T-cell (primary cell): ENCODE data around the gene FCN1. TPM values are rescaled to one million over a fixed set of nuclear protein-coding genes. Genes with fewer than 3 reads are reported as not detected.

Experiments used
- ATAC-seq, 4 experiments: fragments of 200-7000 bp in 3 of 4; fragments of 150-1000 bp in 1 of 4; cut with Tn5 transposase; replicated peaks in 1 of 4; 1 replicate in 3 of 4; 2 replicates in 1 of 4; pipeline ENCODE4 v1.10.0; 2021; ENCODE audit warnings: moderate library complexity in 3 of 4, mild to moderate bottlenecking in 2 of 4, moderate number of reproducible peaks in 1 of 4
- CTCF ChIA-PET, 2 donors: fragments of 300-600 bp; sonication (Branson Sonifier 250); formaldehyde crosslinking; loops; one replicate each; lab custom pipeline; 2022; ENCODE audit warnings: antibody characterized with exemption in 2 of 2; lab: Charles Lee
- POLR2A ChIA-PET, 2 donors: fragments of 300-600 bp; sonication (Branson Sonifier 250); formaldehyde crosslinking; loops; one replicate each; lab custom pipeline; 2022; ENCODE audit warnings: antibody characterized with exemption in 2 of 2; lab: Charles Lee
- DNase-seq, 35 experiments: peaks; one replicate each; pipeline versions ENCODE4 v3.0.0 to v3.0.0-alpha.2; 2013 to 2023
- H3K27ac ChIP-seq: one replicate; pipeline ENCODE4 v1.5.1; 2013; ENCODE audit warnings: low read length
- H3K27me3 ChIP-seq, 2 experiments: replicated peaks in 1 of 2; 1 replicate in 1 of 2; 2 replicates in 1 of 2; pipeline versions ENCODE4 v1.6.1 to v1.7.0; 2013; ENCODE audit warnings: low read length in 1 of 2, mixed read lengths in 1 of 2; ENCODE audit not compliant: control insufficient read depth in 2 of 2, insufficient read depth in 2 of 2; ENCODE audit errors: extremely low read depth in 1 of 2
- H3K36me3 ChIP-seq, 2 donors: 1 replicate in 1 of 2; 2 replicates in 1 of 2; pipeline versions ENCODE4 v1.6.1 to v1.7.0; 2013; ENCODE audit warnings: low read length in 1 of 2; ENCODE audit not compliant: control insufficient read depth in 2 of 2, insufficient read depth in 1 of 2; ENCODE audit errors: extremely low read depth in 1 of 2
- H3K4me1 ChIP-seq, 2 experiments: 1 replicate in 1 of 2; 2 replicates in 1 of 2; pipeline versions ENCODE4 v1.6.1 to v1.7.0; 2013; ENCODE audit warnings: low read length in 2 of 2, mixed read lengths in 1 of 2; ENCODE audit not compliant: insufficient read depth in 2 of 2, control insufficient read depth in 1 of 2; ENCODE audit errors: extremely low read depth in 1 of 2
- H3K4me3 ChIP-seq, 2 donors: 1 replicate in 1 of 2; 2 replicates in 1 of 2; pipeline versions ENCODE4 v1.5.1 to v1.7.0; 2013; ENCODE audit warnings: mild to moderate bottlenecking in 2 of 2, low read length in 1 of 2, moderate library complexity in 1 of 2; ENCODE audit not compliant: control insufficient read depth in 1 of 2; ENCODE audit errors: extremely low read depth in 1 of 2
- H3K9me3 ChIP-seq: 2 replicates; pipeline ENCODE4 v1.7.0; 2013
- H3K27ac Mint-ChIP-seq, 2 donors: one replicate each; pipeline ENCODE4 v1.8.0; 2020 to 2021; ENCODE audit warnings: mild to moderate bottlenecking in 2 of 2, mixed read lengths in 2 of 2
- H3K27me3 Mint-ChIP-seq, 2 donors: one replicate each; pipeline ENCODE4 v1.8.0; 2021 to 2022; ENCODE audit warnings: mixed read lengths in 2 of 2
- H3K36me3 Mint-ChIP-seq: one replicate; pipeline ENCODE4 v1.8.0; 2021; ENCODE audit warnings: mixed read lengths
- H3K4me1 Mint-ChIP-seq, 3 donors: one replicate each; pipeline ENCODE4 v1.8.0; 2020 to 2022; ENCODE audit warnings: mixed read lengths in 3 of 3, mild to moderate bottlenecking in 1 of 3
- H3K4me3 Mint-ChIP-seq, 3 donors: one replicate each; pipeline ENCODE4 v1.8.0; 2020 to 2022; ENCODE audit warnings: mild to moderate bottlenecking in 3 of 3, mixed read lengths in 3 of 3, moderate library complexity in 3 of 3
- H3K9me3 Mint-ChIP-seq, 3 donors: one replicate each; pipeline ENCODE4 v1.8.0; 2020 to 2022; ENCODE audit warnings: mixed read lengths in 3 of 3
- WGBS: methylation state at CpG from one replicate; pipeline ENCODE4 v1.1.5; 2013; ENCODE audit warnings: missing lambda C conversion rate; ENCODE audit not compliant: insufficient coverage; 5-methylcytosine and 5-hydroxymethylcytosine counted together
- total RNA-seq, 35 experiments: library from RNA in 6 of 35; stranded (reverse) in 6 of 35; fragments of 120-200 nt in 1 of 35; gene quantifications; one replicate each; pipeline versions ENCODE4 v1.2.1 to v1.2.4 and lab custom pipeline; 2013 to 2026

The FCN1 gene
- total RNA-seq, 5 donors from 2014 or later (not counting 1 experiment from before 2014, with no cell fraction given): 0.25 to 1.8 (median 0.55) TPM; not detected in 1

DNA sequence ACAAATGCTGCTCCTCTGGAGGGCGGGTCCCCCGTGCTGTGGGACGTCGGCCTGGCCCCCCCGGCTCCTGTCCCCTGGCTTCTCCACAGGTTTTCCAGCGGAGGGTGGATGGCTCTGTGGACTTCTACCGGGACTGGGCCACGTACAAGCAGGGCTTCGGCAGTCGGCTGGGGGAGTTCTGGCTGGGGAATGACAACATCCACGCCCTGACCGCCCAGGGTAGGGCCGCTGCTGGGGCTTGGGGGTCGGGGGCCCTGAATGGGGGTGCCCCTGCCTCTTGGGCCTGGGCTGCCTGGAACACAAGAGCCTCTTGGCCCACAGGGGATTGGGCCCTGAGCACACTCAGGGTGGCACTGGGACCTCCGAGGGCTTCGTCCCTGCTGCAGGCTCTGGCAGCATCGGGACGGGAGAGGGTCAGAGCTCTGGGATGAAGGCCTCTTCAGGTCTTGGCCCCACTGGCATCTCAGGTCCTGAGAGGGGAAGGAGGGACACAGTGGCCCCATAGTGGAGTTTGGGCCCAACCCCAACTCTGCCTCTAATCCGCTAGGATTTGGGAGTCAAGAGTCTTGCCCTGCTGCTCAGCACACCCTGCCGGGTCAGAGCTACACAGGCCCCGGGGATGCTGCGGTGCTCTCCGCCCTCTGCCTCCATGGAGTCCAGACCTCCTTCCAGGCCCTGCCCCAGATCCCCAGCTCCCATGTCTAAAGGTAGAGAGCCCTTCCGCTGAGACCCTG lies 31.9 kb downstream of the FCN1 start:
- ChIA-PET POLR2A (no interaction called here), CTCF (no interaction called here)
- peaks cover 0 to 2% (median 0%) of the 10 kb centered on the region in 3 donors for H3K4me1 Mint-ChIP-seq
- Histone ChIP-seq H3K9me3 (no peaks in the 10 kb centered on the region), H3K4me1 (peaks cover 0 to 5% of the 10 kb centered on the region in 2 experiments), H3K27ac (no peak overlapping the region), H3K36me3 (no peaks in the 10 kb centered on the region), H3K27me3 (peaks cover 0 to 46% of the 10 kb centered on the region in 2 experiments), H3K4me3 (no peak overlapping the region)
- 87% methylated on average over 24 of the region's 24 CpGs for WGBS
- no peaks in the 10 kb centered on the region for H3K9me3 Mint-ChIP-seq
- peaks cover 11 to 15% of the 10 kb centered on the region in 2 donors for H3K27me3 Mint-ChIP-seq
- no peaks in the 10 kb centered on the region for H3K36me3 Mint-ChIP-seq
- ATAC-seq (no peak), DNase-seq (no peak)
- no peak overlapping the region for H3K27ac Mint-ChIP-seq
- no peak overlapping the region for H3K4me3 Mint-ChIP-seq

DNA sequence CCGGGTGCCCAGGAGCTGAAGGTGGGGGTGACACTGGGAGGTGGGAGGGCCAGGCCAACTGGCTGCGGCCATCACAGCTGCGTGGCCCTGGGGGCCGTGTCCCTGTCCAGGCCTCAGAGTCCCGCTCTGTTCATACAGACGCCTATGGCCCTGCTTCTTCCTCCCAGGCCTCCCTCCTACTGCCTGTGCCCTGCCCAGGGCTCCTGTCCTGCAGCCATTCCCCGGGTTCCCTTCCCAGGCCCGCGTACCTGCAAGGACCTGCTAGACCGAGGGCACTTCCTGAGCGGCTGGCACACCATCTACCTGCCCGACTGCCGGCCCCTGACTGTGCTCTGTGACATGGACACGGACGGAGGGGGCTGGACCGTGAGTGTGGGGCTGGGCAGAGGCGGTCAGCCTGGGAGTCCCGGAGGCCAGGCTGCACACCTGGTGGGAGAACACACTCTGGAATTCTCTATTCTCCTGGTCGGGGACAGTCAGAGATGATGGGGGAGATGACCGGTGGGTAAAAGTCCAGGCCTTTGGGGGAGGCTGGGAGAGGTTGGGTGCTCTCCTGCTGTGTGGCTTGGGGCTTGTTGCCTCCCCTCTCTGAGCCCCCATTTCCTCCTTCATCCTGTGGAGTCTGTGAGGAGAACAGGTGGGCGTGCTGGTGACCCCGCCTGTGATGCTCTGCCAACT lies 32.6 kb downstream of the FCN1 start:
- Mint-ChIP-seq H3K36me3 (no peaks in the 10 kb centered on the region), H3K27me3 (peaks cover 12 to 15% of the 10 kb centered on the region in 2 donors), H3K4me3 (no peak overlapping the region), H3K4me1 (peaks cover 0 to 2% (median 0%) of the 10 kb centered on the region in 3 donors), H3K9me3 (no peaks in the 10 kb centered on the region), H3K27ac (no peak overlapping the region)
- Histone ChIP-seq H3K9me3 (no peaks in the 10 kb centered on the region), H3K27ac (no peak overlapping the region), H3K4me1 (peaks cover 0 to 5% of the 10 kb centered on the region in 2 experiments), H3K36me3 (no peaks in the 10 kb centered on the region), H3K27me3 (peaks cover 0 to 52% of the 10 kb centered on the region in 2 experiments), H3K4me3 (no peak overlapping the region)
- DNase-seq (no peak), ATAC-seq (no peak)
- ChIA-PET CTCF (no interaction called here), POLR2A (no interaction called here)
- WGBS: 85% methylated on average over 10 of the region's 22 CpGs

- H3K27ac Mint-ChIP-seq: no peak overlapping the region
- peaks cover 14 to 17% of the 10 kb centered on the region in 2 donors for H3K27me3 Mint-ChIP-seq
- H3K4me1 Mint-ChIP-seq: peaks cover 0 to 2% (median 0%) of the 10 kb centered on the region in 3 donors
- Histone ChIP-seq H3K4me3 (no peak overlapping the region), H3K9me3 (no peaks in the 10 kb centered on the region), H3K27ac (no peak overlapping the region), H3K27me3 (peaks cover 0 to 48% of the 10 kb centered on the region in 2 experiments), H3K36me3 (no peaks in the 10 kb centered on the region), H3K4me1 (peaks cover 0 to 5% of the 10 kb centered on the region in 2 experiments)
- ChIA-PET CTCF (no interaction called here), POLR2A (no interaction called here)
- ATAC-seq (no peak), DNase-seq (no peak)
- 75% methylated on average over 4 of the region's 8 CpGs for WGBS
- no peaks in the 10 kb centered on the region for H3K9me3 Mint-ChIP-seq
- no peaks in the 10 kb centered on the region for H3K36me3 Mint-ChIP-seq
- no peak overlapping the region for H3K4me3 Mint-ChIP-seq
Observed at GRCh38 chr9:134884492-134884891, 33.2 kb downstream of the FCN1 start.

DNA sequence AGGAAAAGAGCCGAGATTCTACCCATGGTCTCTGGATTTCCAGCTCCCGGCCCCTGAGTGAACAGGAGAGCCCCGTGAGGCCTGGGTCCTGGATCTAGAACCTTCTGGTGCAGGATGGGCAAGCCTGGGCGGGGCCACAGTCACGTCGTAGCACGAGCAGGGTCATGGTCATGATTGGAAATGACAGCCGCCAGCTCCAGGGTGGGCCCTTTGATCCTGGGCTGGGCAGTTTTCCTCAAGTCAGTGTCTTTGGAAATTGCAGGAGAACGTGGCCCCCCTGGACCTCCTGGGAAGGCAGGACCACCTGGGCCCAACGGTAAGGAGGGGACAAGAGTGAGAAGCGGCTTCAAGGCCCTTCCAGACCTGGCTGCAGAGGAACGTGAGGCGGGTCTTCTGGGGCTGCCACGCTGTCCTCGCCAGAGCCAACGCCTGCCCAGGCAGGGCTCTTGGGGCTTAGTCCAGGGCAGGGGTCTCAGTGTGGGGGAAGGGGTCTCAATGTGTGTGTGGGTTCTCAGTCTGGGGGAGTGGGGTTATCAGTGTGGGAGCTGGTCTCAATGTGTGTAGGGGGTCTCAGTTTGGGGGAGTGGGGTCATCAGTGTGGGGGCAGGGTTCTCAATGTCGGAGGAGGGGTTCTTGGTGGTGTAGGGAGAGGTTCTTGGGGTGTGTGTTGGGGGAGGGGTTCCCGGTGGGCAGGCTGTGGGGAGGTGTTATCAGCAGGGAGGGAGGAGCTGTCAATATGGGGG lies 34.5 kb downstream of the FCN1 start:
- H3K36me3 ChIP-seq: no peaks in the 10 kb centered on the region
- peaks cover 14 to 15% of the 10 kb centered on the region in 2 donors for H3K27me3 Mint-ChIP-seq
- peaks cover 0 to 2% (median 0%) of the 10 kb centered on the region in 3 donors for H3K4me1 Mint-ChIP-seq
- H3K27ac Mint-ChIP-seq: no peak overlapping the region
- no peak overlapping the region for H3K27ac ChIP-seq
- no peak overlapping the region for H3K4me3 ChIP-seq
- H3K4me3 Mint-ChIP-seq: no peak overlapping the region
- no peaks in the 10 kb centered on the region for H3K9me3 Mint-ChIP-seq
- DNase-seq: no peak
- no peak for ATAC-seq
- peaks cover 0 to 40% of the 10 kb centered on the region in 2 experiments for H3K27me3 ChIP-seq
- H3K4me1 ChIP-seq: peaks cover 0 to 5% of the 10 kb centered on the region in 2 experiments
- ChIA-PET CTCF (no interaction called here), POLR2A (no interaction called here)
- 89% methylated on average over 17 of the region's 18 CpGs for WGBS
- no peaks in the 10 kb centered on the region for H3K9me3 ChIP-seq
- H3K36me3 Mint-ChIP-seq: no peaks in the 10 kb centered on the region

DNA sequence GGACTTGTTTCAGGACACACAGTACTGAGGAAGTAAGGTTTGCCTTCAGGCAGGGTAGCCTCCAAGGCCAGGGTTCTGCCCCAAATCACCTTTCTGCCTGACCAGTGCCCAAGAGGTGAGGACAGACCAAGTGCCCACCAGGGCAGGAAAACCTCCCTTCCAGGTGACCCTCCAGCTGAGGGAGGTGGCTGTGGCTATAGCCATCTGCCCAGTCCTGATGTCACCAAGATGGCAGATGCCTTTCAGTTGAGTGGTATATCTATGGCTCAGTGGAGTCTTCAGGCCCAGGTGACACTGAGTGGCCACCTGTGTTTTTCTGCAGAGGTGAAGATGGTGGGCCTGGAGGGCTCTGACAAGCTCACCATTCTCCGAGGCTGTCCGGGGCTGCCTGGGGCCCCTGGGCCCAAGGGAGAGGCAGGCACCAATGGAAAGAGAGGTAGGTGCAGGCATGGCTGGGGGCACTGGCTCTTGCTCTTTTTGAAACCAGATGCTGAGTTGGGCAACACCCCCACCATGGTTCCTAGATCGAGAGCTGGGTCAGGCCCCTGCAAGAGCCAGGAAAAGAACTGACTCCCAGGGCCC lies 35.4 kb downstream of the FCN1 start:
- POLR2A ChIA-PET: no interaction called here

DNA sequence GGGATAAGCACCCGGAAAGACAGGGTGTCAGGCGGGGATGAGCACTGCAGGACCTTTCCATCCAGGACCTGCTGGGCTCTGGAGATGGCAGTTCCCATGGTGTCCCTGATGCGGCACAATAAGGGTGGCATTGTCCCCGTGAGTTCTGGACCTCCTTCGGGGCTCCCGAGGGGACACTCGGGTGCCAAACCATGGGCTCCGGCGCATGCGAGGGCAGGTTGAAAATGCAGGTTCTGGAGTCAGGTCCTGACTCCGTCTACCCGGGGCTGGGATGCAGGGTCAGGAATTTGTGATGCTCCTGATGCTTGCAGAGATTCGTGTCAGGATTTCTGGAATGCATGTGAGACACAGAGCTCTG lies 36.4 kb downstream of the FCN1 start:
- POLR2A ChIA-PET: no interaction called here
- CTCF ChIA-PET: no interaction called here
- Mint-ChIP-seq H3K4me1 (no peaks in the 10 kb centered on the region), H3K27ac (no peak overlapping the region), H3K9me3 (no peaks in the 10 kb centered on the region), H3K4me3 (no peak overlapping the region), H3K27me3 (peaks cover 5 to 12% of the 10 kb centered on the region in 2 donors), H3K36me3 (no peaks in the 10 kb centered on the region)
- no peak for DNase-seq
- Histone ChIP-seq H3K27ac (no peak overlapping the region), H3K36me3 (no peaks in the 10 kb centered on the region), H3K4me3 (no peak overlapping the region), H3K27me3 (peaks cover 0 to 27% of the 10 kb centered on the region in 2 experiments), H3K9me3 (no peaks in the 10 kb centered on the region), H3K4me1 (no peaks in the 10 kb centered on the region)
- 84% methylated on average over 13 of the region's 13 CpGs for WGBS
- no peak for ATAC-seq

More for the DNA sequence above, 35.4 kb downstream of the FCN1 start:
- WGBS: 85% methylated on average over 3 of the region's 3 CpGs
- Mint-ChIP-seq H3K36me3 (no peaks in the 10 kb centered on the region), H3K27me3 (peaks cover 14% of the 10 kb centered on the region in 2 donors), H3K9me3 (no peaks in the 10 kb centered on the region), H3K4me1 (no peaks in the 10 kb centered on the region), H3K27ac (no peak overlapping the region), H3K4me3 (no peak overlapping the region)
- DNase-seq (no peak), ATAC-seq (no peak)
- no peak overlapping the region for H3K27ac ChIP-seq
- no peak overlapping the region for H3K4me3 ChIP-seq
- peaks cover 0 to 34% of the 10 kb centered on the region in 2 experiments for H3K27me3 ChIP-seq
- H3K36me3 ChIP-seq: no peaks in the 10 kb centered on the region
- H3K4me1 ChIP-seq: no peaks in the 10 kb centered on the region
- CTCF ChIA-PET: no interaction called here
- H3K9me3 ChIP-seq: no peaks in the 10 kb centered on the region
